HTR-8/SVneo (cell line): ENCODE measurements around the gene GTF2F2.
"Not testable (repeated sequence)": the region's sequence is repeated elsewhere in the genome, so short reads cannot be mapped to it uniquely, and the experiment has no call there.

Experiments
- DNase-seq: peaks from one replicate; pipeline ENCODE4 v3.0.0; 2011; ENCODE audit warnings: low spot score, mixed read lengths; ENCODE audit not compliant: insufficient read length
- FAIRE-seq: peaks from 2 replicates; lab custom pipeline; 2011; peaks lifted over from hg19 to GRCh38; lab: Jason Lieb, UNC

Gene GTF2F2

DNA sequence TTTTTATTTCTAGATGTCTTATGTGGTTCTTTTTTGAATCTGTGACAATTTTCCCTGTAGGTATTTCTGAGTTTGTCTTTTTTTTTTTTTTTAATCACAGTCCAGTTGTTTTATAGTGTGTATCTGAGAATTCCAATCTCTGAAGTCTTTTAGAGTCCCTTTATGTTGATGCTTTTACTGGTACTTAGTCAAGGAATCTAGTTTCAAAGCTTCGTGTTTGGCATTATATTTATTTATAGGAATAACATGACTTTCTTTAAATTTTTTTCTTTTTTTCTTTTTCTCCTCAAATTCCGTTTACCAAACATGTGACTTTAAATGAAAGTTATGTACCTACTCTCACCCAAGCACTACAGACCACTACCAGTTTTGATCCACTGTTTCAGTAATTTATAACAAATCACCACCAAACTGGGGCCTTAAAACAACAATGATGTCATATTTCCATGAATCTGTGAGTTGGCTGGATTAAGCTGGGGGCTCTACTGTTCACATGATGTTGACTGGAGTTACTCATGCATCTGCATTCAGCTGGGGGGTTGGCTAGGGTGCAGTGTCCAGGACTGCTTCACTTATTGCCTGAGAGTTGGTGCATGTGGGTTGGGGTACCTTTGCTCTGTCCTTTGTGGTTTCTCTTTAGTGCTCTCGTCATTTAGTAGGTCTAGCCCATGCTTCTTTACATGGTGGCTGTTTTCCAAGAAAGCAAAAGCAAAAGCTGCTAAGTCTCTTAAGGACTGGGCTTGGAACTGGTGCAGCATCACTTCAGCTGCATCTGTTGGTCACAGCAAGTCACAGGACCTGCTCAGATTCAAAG, 58.2 kb downstream of the GTF2F2 start:
- FAIRE-seq, result no peak
- no peak for DNase-seq

GRCh38 chr13:45179428-45179827, 59.1 kb downstream of the GTF2F2 start:
- DNase-seq (no peak), FAIRE-seq (no peak)

DNA sequence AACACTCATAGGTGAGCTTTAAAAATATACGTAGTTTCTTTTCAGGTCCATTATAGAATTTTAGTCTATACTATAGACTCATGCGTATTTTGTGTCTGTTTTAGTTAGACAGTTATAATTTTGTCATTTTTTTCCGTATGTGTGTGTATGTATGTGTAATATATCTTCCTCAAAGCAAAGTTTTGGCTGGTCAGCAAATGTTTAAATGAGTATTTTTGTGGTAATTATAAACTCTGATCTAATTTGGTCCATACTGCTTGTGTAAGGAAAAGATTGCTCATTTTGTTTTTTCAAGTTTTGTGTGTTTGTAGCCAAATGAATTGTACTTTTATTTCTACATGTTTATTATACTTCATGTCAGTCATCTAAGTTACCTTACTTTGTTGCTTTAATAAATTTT, 60.0 kb downstream of the GTF2F2 start:
- DNase-seq (no peak), FAIRE-seq (no peak)

DNA sequence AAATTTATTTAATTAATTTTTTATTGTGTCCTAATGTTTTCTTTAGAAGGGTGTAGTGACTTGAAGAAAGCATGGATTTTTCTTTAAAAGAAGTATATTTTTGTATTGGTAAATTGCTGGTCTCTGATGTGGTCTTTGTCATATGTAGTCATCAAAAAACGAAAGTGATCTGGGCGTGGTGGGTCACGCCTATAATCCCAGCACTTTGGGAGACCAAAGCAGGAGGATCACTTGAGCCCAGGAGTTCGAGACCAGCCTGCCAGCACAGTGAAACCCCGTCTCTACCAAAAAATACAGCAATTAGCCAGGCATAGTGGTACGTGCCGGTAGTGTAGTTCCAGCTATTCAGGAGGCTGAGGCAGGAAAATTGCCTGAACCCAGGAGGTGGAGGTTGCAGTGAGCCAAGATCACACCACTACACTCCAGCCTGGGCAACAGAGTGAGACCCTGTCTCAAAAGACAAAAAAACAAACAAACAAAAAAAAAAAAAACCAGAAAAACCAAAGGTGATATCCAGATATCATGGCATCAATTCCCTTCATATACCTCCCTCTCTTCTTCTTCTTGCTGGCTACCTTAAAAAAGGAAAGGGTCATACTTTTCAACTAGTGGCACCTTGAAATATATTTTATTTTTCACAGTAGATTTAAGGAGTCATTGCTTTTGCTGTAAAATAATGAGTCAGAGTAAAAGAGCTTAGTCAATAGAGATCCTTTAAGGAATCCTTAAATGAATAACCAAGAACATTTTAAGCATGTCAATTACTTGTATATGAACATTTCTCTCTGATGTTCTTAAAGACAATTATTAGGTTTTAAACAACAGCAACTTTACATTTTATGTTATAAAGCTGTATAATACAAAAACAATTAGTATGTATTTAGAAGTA, 60.6 kb downstream of the GTF2F2 start:
- no peak for FAIRE-seq
- DNase-seq, result no peak

GRCh38 chr13:45184693-45185092, 64.4 kb downstream of the GTF2F2 start:
- FAIRE-seq, result no peak
- no peak for DNase-seq

- no peak for DNase-seq
- FAIRE-seq, result no peak
Observed at GRCh38 chr13:45185286-45185685, 65.0 kb downstream of the GTF2F2 start.

- DNase-seq, FAIRE-seq: not testable (repeated sequence)
Observed at GRCh38 chr13:45189077-45189476, 68.8 kb downstream of the GTF2F2 start.

GRCh38 chr13:45189511-45189910, 69.2 kb downstream of the GTF2F2 start:
- DNase-seq, FAIRE-seq: not testable (repeated sequence)

DNA sequence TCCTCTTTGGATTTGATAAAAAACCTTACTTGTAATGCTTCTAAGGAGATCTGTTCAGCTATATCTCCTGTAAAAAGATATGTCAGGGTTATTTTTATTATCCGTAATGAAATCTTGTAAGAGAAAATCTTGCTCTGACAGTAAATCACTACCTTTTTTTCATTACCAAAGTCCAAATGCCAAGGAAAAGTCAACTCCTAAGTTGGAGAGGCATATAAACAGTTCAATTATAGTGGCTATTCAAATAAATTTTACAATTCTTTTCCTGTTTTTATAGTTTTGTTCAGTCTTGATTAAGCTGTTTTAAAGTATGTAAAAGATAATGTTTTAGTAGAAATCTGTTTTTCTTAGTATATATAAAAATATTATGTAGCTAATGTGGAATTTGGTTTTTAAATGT, 71.6 kb downstream of the GTF2F2 start:
- DNase-seq (no peak), FAIRE-seq (no peak)

GRCh38 chr13:45194081-45194939, 74.0 kb downstream of the GTF2F2 start:
- DNase-seq (no peak), FAIRE-seq (no peak)

GRCh38 chr13:45195421-45195820, 75.1 kb downstream of the GTF2F2 start:
- no peak for FAIRE-seq

DNA sequence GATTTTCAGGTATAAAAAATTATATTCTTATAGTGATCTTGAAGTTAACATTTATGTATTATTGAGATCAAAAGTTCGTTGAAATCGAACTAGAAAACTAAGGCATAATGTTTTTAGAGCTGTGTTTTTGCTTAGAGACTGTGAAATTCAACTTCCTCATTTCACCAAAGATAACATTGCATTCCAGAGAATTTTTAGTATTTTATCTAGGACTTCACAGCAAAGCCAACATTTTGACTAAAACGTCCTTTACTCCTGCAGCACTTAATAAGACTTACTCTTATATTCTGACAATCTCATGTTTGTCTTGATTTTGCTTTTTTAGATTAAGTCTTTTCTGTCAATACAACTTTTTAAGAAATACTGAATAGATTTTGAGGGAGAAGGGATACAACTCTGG, 75.8 kb downstream of the GTF2F2 start:
- FAIRE-seq (no peak), DNase-seq (no peak)

More at GRCh38 chr13:45195421-45195820, 75.1 kb downstream of the GTF2F2 start:
- DNase-seq, result no peak

- DNase-seq (no peak), FAIRE-seq (no peak)
Observed at GRCh38 chr13:45196622-45197021, 76.3 kb downstream of the GTF2F2 start.

- FAIRE-seq, result no peak
- DNase-seq, result no peak
Observed at GRCh38 chr13:45198041-45198440, 77.7 kb downstream of the GTF2F2 start.

DNA sequence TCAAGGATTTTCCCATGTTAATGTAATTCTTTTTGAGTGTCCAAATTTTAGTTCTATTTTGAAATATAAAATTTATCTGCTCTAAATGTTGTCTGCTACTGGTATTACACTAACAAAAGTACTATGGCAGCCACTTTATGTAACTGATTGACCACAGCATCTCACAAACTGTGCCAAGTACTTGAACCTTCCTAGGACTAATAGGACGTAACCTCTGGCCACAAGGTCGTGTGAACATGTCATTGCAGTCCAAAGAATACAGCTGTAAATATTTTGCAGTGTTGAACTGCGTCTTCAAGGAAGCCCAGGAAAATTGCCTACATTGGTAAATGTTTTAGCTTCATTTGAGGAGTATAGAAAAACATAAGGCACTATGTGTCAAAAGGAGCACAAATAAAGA, 78.6 kb downstream of the GTF2F2 start:
- FAIRE-seq (no peak), DNase-seq (no peak)

GRCh38 chr13:45199711-45200110, 79.4 kb downstream of the GTF2F2 start:
- FAIRE-seq (no peak), DNase-seq (no peak)

DNA sequence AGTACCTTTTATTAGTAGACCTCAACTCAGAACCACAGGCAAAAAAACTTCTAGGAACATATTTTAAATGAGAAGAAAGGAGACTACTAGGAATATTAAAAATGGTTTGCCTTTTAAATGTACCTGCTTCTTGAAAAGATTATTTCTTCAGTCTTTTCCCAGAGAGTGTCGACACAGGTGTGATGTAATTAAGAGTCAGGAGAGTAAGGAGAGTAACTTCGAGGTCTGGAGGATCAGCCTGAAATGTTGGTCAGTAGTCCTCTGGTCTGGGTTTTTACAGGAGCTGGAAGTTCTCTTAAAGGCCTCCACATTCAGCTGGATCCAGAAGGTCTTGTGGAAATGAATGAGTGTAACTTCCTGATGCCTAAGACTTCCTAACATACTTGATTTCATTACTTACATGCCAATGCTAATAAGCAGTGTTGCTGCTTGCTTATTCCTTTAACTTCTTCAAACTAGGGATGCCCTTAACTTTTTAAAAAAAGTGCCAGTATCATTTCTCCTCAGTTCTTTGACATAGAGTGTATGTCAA, 80.5 kb downstream of the GTF2F2 start, which contains the start of gene KCTD4:
Gene KCTD4 (minus strand): TSS at position 345 of the 532 bp plus-strand sequence. CDS start 6,478 bp downstream, outside the sequence.
- DNase-seq, result no peak
- no peak for FAIRE-seq

DNA sequence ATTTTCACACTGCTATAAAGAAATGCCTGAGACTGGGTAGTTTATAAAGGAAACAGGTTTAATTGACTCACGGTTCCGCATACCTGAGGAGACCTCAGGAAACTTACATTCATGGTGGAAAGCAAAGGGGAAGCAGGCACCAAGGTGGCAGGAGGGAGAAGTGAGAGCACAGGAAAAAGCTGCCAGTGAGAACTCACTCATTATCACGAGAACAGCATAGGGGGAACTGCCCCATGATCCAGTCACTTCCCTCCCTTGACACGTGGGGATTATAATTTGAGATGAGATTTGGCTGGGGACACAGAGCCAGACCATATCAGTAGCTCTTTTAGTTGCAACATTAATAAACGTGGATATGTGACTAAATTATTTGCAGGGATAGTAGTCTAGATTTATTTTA, 84.8 kb downstream of the GTF2F2 start:
- no peak for FAIRE-seq
- DNase-seq, result no peak

- FAIRE-seq (no peak), DNase-seq (peak; percentile 52)
Observed at GRCh38 chr13:45206340-45206739, 86.0 kb downstream of the GTF2F2 start.

- FAIRE-seq, result no peak
- DNase-seq, result no peak
Observed at GRCh38 chr13:45207319-45207718, 87.0 kb downstream of the GTF2F2 start.
